T1000 (cell line): Measurements from ENCODE around the gene CCDC157.

ENCODE experiments used
- DNase-seq: peaks from one replicate; lab custom pipeline; 2025; ENCODE audit warnings: mixed read lengths; lab: John Stamatoyannopoulos, UW

Gene CCDC157

GRCh38 chr22:30413745-30414524 lies 57.1 kb downstream of the CCDC157 start:
- DNase-seq = no peak

GRCh38 chr22:30414525-30415047 lies 57.8 kb downstream of the CCDC157 start:
- no peak for DNase-seq

- DNase-seq = no peak
Observed at GRCh38 chr22:30416403-30416802, 59.6 kb downstream of the CCDC157 start.

GRCh38 chr22:30416837-30417236 lies 60.0 kb downstream of the CCDC157 start:
- DNase-seq = no peak

- DNase-seq = no peak
Observed at GRCh38 chr22:30420347-30421125, 63.7 kb downstream of the CCDC157 start.

GRCh38 chr22:30421695-30422480 lies 65.1 kb downstream of the CCDC157 start:
- no peak for DNase-seq

GRCh38 chr22:30422481-30423300 lies 65.9 kb downstream of the CCDC157 start:
- peak; percentile 65 for DNase-seq

- DNase-seq = peak; percentile 65
Observed at GRCh38 chr22:30423301-30423958, 66.6 kb downstream of the CCDC157 start.

GRCh38 chr22:30423959-30424533 lies 67.2 kb downstream of the CCDC157 start:
- DNase-seq = peak; percentile 94

GRCh38 chr22:30424534-30425326 lies 67.9 kb downstream of the CCDC157 start:
- DNase-seq = no peak

- DNase-seq = no peak
Observed at GRCh38 chr22:30425327-30425615, 68.5 kb downstream of the CCDC157 start.

- DNase-seq = no peak
Observed at GRCh38 chr22:30425616-30426387, 69.0 kb downstream of the CCDC157 start, which contains the start of gene MTFP1. Gene MTFP1, plus strand, starts transcription at chr22:30425768. Its CDS starts 112 bp downstream, at chr22:30425880.
